ENCODE measurements around the gene SORL1-AS1.

The SORL1-AS1 gene

DNA sequence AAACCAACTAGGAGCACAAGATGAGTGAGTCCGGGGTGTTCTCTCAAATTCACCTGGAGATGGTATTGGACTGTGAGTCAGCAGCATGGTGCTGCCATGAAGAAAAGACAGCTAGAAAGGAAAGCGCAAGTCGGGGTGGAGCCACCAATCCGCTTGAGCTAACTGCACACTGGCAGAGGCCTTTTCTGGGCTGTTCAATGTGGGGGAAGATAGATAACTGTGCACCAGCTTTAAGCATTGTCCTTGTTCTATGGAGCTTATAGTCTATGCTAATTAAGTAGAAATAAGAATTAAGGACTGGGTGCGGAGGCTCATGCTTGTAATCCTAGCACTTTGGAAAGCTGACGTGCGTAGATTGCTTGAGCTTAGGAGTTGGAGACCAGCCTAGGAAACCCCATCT lies 21.9 kb upstream of the SORL1-AS1 start:
- WGBS, 5 donors: 97 to 100% (median 98%) methylated on average over 7 of the region's 7 CpGs

DNA sequence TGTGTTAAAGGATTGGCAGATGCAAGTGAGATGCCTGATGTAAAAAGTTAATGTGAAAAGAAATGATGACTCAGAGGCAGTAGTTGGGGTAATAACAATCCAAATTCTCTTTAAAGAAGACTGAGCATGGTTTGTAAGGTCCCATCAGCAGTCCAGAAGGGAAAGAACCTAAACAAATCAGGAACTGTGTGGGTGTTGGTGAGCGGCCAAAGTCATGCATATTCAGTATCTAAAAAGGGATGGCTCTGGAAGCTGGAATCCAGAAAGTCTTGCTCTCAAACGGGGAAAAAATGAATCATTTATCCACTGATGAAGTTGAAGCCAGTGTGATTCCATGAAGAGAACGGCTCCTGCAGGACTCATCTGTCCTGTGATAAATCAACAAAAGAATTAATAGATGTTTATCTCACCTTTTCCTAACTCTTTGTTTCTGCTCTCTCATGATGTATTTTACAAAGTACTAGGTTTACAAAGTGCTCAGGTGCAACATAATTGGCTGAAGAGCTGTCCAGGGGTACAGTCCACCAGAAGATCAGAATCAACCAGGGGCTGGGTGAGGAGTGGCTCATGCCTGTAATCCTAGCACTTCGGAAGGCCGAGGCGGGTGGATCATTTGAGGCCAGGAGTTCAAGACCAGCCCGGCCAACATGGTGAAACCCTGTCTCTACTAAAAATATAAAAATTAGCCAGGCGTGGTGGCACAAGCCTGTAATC lies 20.5 kb upstream of the SORL1-AS1 start:
- peaks cover 0 to 8% (median 3%) of the 10 kb centered on the region in 4 donors for H3K36me3 ChIP-seq
- H3K27ac ChIP-seq: no peak overlapping the region
- H3K4me3 ChIP-seq: no peak overlapping the region
- DNase-seq: no peak
- no peaks in the 10 kb centered on the region for H3K27me3 ChIP-seq
- no peaks in the 10 kb centered on the region for H3K9me3 ChIP-seq
- TF ChIP-seq, protein P1, sequence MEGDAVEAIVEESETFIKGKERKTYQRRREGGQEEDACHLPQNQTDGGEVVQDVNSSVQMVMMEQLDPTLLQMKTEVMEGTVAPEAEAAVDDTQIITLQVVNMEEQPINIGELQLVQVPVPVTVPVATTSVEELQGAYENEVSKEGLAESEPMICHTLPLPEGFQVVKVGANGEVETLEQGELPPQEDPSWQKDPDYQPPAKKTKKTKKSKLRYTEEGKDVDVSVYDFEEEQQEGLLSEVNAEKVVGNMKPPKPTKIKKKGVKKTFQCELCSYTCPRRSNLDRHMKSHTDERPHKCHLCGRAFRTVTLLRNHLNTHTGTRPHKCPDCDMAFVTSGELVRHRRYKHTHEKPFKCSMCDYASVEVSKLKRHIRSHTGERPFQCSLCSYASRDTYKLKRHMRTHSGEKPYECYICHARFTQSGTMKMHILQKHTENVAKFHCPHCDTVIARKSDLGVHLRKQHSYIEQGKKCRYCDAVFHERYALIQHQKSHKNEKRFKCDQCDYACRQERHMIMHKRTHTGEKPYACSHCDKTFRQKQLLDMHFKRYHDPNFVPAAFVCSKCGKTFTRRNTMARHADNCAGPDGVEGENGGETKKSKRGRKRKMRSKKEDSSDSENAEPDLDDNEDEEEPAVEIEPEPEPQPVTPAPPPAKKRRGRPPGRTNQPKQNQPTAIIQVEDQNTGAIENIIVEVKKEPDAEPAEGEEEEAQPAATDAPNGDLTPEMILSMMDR (IDR thresholded peaks at IDR 0.05): no peak
- TF ChIP-seq POLR2AphosphoS5 (IDR thresholded peaks at IDR 0.05) (no peak), EP300 (IDR thresholded peaks at IDR 0.05) (no peak), POLR2A (IDR thresholded peaks at IDR 0.05) (no peak)
- peaks cover 0 to 38% (median 8%) of the 10 kb centered on the region in 4 donors for H3K4me1 ChIP-seq
- 76 to 86% (median 79%) methylated on average over 8 of the region's 8 CpGs for WGBS, 5 donors
- intact Hi-C loops (cut with DNase I; ENCODE audit: low total_unique reads): no loop called here

More for the DNA sequence above, 21.9 kb upstream of the SORL1-AS1 start:
- peaks cover 0 to 8% (median 3%) of the 10 kb centered on the region in 4 donors for H3K36me3 ChIP-seq
- no peak overlapping the region for H3K4me3 ChIP-seq
- intact Hi-C loops (cut with DNase I; ENCODE audit: low total_unique reads): no loop called here
- H3K4me1 ChIP-seq: peaks cover 7 to 47% (median 20%) of the 10 kb centered on the region in 4 donors
- H3K27ac ChIP-seq: no peak overlapping the region
- no peaks in the 10 kb centered on the region for H3K9me3 ChIP-seq
- no peak for TF ChIP-seq POLR2A (IDR thresholded peaks at IDR 0.05)
- TF ChIP-seq POLR2AphosphoS5 (IDR thresholded peaks at IDR 0.05): no peak
- TF ChIP-seq, protein P1 (IDR thresholded peaks at IDR 0.05): no peak
- no peak for TF ChIP-seq EP300 (IDR thresholded peaks at IDR 0.05)
- no peaks in the 10 kb centered on the region for H3K27me3 ChIP-seq
- no peak for DNase-seq

DNA sequence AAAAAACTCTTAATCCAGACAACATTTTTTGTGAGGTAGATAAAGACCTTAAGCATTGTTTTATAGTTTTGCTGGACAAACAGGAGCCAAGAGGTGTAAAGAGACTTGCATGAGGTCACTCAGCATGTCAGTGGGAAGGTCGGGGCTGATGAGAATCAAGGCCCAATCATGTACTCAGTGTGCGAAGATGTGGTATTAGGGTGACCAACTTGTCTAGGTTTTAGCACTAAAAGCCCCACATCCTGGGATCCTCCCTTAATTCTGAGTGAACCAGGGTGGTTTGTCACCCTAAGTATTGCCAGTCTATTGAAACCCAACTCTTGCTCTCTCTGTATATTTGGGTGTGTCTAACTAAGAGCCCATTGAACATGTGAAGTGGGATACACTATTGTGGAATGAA lies 19.5 kb upstream of the SORL1-AS1 start:
- Histone ChIP-seq H3K27me3 (no peaks in the 10 kb centered on the region), H3K27ac (no peak overlapping the region), H3K9me3 (no peaks in the 10 kb centered on the region), H3K36me3 (peaks cover 0 to 8% (median 3%) of the 10 kb centered on the region in 4 donors), H3K4me1 (peaks cover 3 to 40% (median 15%) of the 10 kb centered on the region in 4 donors), H3K4me3 (no peak overlapping the region)
- intact Hi-C loops (cut with DNase I; ENCODE audit: low total_unique reads): no loop called here
- DNase-seq: no peak
- 77 to 90% (median 85%) methylated on average over 2 of the region's 2 CpGs for WGBS, 5 donors
- TF ChIP-seq POLR2A (IDR thresholded peaks at IDR 0.05) (no peak), EP300 (IDR thresholded peaks at IDR 0.05) (no peak), POLR2AphosphoS5 (IDR thresholded peaks at IDR 0.05) (no peak)
- TF ChIP-seq, protein P1 (IDR thresholded peaks at IDR 0.05): no peak

DNA sequence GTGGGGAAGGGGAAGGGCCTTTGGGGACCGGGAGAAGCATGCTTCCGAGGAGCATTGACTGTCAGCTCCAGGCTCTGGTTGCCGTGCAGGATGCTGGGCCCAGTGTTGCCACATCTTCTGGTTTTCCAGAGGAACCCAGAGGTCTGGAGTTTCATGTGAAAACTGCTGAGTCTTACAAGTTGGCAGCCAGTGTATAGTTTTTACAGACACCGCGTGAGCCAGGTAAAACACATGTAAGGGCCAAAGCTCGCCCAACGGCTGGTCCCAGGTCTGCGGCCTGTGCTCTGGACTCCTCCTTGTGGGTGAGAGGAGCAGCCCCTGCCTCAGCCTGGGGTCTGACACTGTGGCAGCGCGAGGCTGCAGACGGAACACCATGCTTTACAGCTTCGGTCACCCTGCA lies 18.4 kb upstream of the SORL1-AS1 start:
- intact Hi-C loops (cut with DNase I; ENCODE audit: low total_unique reads): no loop called here
- TF ChIP-seq, protein P1 (IDR thresholded peaks at IDR 0.05): no peak
- TF ChIP-seq POLR2A (IDR thresholded peaks at IDR 0.05): no peak
- no peak for TF ChIP-seq EP300 (IDR thresholded peaks at IDR 0.05)
- TF ChIP-seq POLR2AphosphoS5 (IDR thresholded peaks at IDR 0.05): no peak
- peaks cover 0 to 8% (median 3%) of the 10 kb centered on the region in 4 donors for H3K36me3 ChIP-seq
- no peak for DNase-seq
- 86 to 96% (median 95%) methylated on average over 9 to 12 of the region's 12 CpGs for WGBS, 5 donors
- H3K4me3 ChIP-seq: no peak overlapping the region
- H3K4me1 ChIP-seq: peaks cover 14 to 40% (median 20%) of the 10 kb centered on the region in 4 donors
- no peaks in the 10 kb centered on the region for H3K27me3 ChIP-seq
- H3K27ac ChIP-seq: no peak overlapping the region
- H3K9me3 ChIP-seq: no peaks in the 10 kb centered on the region
